Activated CD4-positive, alpha-beta memory T cell treated with anti-CD3 and anti-CD28 coated beads for 36 hours (primary cell): ENCODE data around the gene NUMBL. TPM values are rescaled to one million over a fixed set of nuclear protein-coding genes. Genes with fewer than 3 reads are reported as not detected.

Experiments used
- CTCF ChIA-PET: fragments of 350-600 bp; sonication (Branson Sonifier 250); formaldehyde crosslinking; loops from one replicate; lab custom pipeline; 2021; ENCODE audit warnings: antibody characterized with exemption, inconsistent platforms; lab: Charles Lee
- POLR2A ChIA-PET: fragments of 350-600 bp; sonication (Branson Sonifier 250); formaldehyde crosslinking; loops from one replicate; lab custom pipeline; 2021; ENCODE audit warnings: antibody characterized with exemption; lab: Charles Lee
- DNase-seq: peaks from one replicate; pipeline ENCODE4 v3.0.0-alpha.2; 2020
- H3K27ac Mint-ChIP-seq: one replicate; pipeline ENCODE4 v1.8.0; 2021; ENCODE audit warnings: mixed read lengths
- H3K27me3 Mint-ChIP-seq: one replicate; pipeline ENCODE4 v1.8.0; 2021; ENCODE audit warnings: mixed read lengths
- H3K36me3 Mint-ChIP-seq: one replicate; pipeline ENCODE4 v1.8.0; 2021; ENCODE audit warnings: mixed read lengths
- H3K4me1 Mint-ChIP-seq: one replicate; pipeline ENCODE4 v1.8.0; 2021; ENCODE audit warnings: low read depth, mixed read lengths
- H3K4me3 Mint-ChIP-seq: one replicate; pipeline ENCODE4 v1.8.0; 2021; ENCODE audit warnings: mild to moderate bottlenecking, mixed read lengths
- H3K9me3 Mint-ChIP-seq: one replicate; pipeline ENCODE4 v1.8.0; 2021; ENCODE audit warnings: mixed read lengths
- intact Hi-C: fragments of 100-400 bp; cut with micrococcal nuclease; formaldehyde crosslinking; loops from one replicate; pipeline ENCODE4 v1.15.1; 2023
- total RNA-seq, 2 experiments: library from RNA; stranded (reverse); gene quantifications; one replicate each; pipeline ENCODE4 v1.2.3, GENCODE V29; 2021

NUMBL gene
- total RNA-seq, 2 experiments from 2014 or later = 14.0 to 14.8 TPM

- H3K4me3 Mint-ChIP-seq = no peak overlapping the region
- H3K36me3 Mint-ChIP-seq = peaks cover 32% of the 10 kb centered on the region
- H3K27ac Mint-ChIP-seq = peak overlapping the region; percentile 71
- peaks cover 52% of the 10 kb centered on the region for H3K4me1 Mint-ChIP-seq
- DNase-seq = no peak
- no peaks in the 10 kb centered on the region for H3K27me3 Mint-ChIP-seq
- intact Hi-C loops = loop anchor here (1.0 to 2.0 kb wide), 2 partner anchors 7 to 55 kb away; partner anchors contain the start of genes COQ8B and RAB4B
- ChIA-PET POLR2A (no interaction called here), CTCF (interaction anchor here (1.0 to 1.2 kb wide), 2 partner anchors 82 to 89 kb away, joined by 3 to 4 read pairs; no protein-coding TSS in a partner anchor)
- H3K9me3 Mint-ChIP-seq = no peaks in the 10 kb centered on the region
Measured at GRCh38 chr19:40723661-40724254, 33.3 kb upstream of the NUMBL start.

- no peaks in the 10 kb centered on the region for H3K9me3 Mint-ChIP-seq
- ChIA-PET POLR2A (no interaction called here), CTCF (interaction anchor here (0.9 to 1.1 kb wide), 2 partner anchors 88 to 97 kb away, joined by 4 to 7 read pairs; no protein-coding TSS in a partner anchor)
- peaks cover 57% of the 10 kb centered on the region for H3K4me1 Mint-ChIP-seq
- no peak overlapping the region for H3K4me3 Mint-ChIP-seq
- intact Hi-C loops = no loop called here
- no peak for DNase-seq
- peaks cover 26% of the 10 kb centered on the region for H3K36me3 Mint-ChIP-seq
- H3K27ac Mint-ChIP-seq = peak overlapping the region; percentile 56
- no peaks in the 10 kb centered on the region for H3K27me3 Mint-ChIP-seq
Measured at GRCh38 chr19:40721936-40722661, 31.6 kb upstream of the NUMBL start.

- H3K27ac Mint-ChIP-seq = no peak overlapping the region
Measured at GRCh38 chr19:40721140-40721486, 30.7 kb upstream of the NUMBL start.

GRCh38 chr19:40719414-40719894 is 29.0 kb upstream of the NUMBL start:
- POLR2A ChIA-PET = no interaction called here
- DNase-seq = no peak
- CTCF ChIA-PET = interaction anchor here (1.3 kb wide), 1 partner anchor 57 kb away, joined by 3 read pairs; no protein-coding TSS in a partner anchor

More at GRCh38 chr19:40721140-40721486, 30.7 kb upstream of the NUMBL start:
- no peak overlapping the region for H3K4me3 Mint-ChIP-seq
- H3K27me3 Mint-ChIP-seq = no peaks in the 10 kb centered on the region
- intact Hi-C loops = no loop called here
- POLR2A ChIA-PET = interaction anchor here (0.6 kb wide), 1 partner anchor 36 kb away, joined by 3 read pairs; no protein-coding TSS in a partner anchor
- peaks cover 60% of the 10 kb centered on the region for H3K4me1 Mint-ChIP-seq
- peaks cover 20% of the 10 kb centered on the region for H3K36me3 Mint-ChIP-seq
- H3K9me3 Mint-ChIP-seq = no peaks in the 10 kb centered on the region
- CTCF ChIA-PET = interaction anchor here (0.9 to 1.1 kb wide), 2 partner anchors 87 to 98 kb away, joined by 4 to 7 read pairs; no protein-coding TSS in a partner anchor
- no peak for DNase-seq

GRCh38 chr19:40718774-40719391 is 28.4 kb upstream of the NUMBL start:
- ChIA-PET POLR2A (no interaction called here), CTCF (interaction anchor here (1.3 kb wide), 1 partner anchor 56 kb away, joined by 3 read pairs; no protein-coding TSS in a partner anchor)
- no peaks in the 10 kb centered on the region for H3K9me3 Mint-ChIP-seq
- H3K27ac Mint-ChIP-seq = peak overlapping the region; percentile 38
- peak overlapping the region; percentile 83 for H3K4me3 Mint-ChIP-seq
- H3K4me1 Mint-ChIP-seq = peaks cover 61% of the 10 kb centered on the region
- intact Hi-C loops = no loop called here
- H3K27me3 Mint-ChIP-seq = no peaks in the 10 kb centered on the region
- peaks cover 10% of the 10 kb centered on the region for H3K36me3 Mint-ChIP-seq
- DNase-seq = peak; percentile 31

More at GRCh38 chr19:40719414-40719894, 29.0 kb upstream of the NUMBL start:
- Mint-ChIP-seq H3K9me3 (no peaks in the 10 kb centered on the region), H3K27me3 (no peaks in the 10 kb centered on the region), H3K27ac (no peak overlapping the region), H3K36me3 (peaks cover 16% of the 10 kb centered on the region), H3K4me1 (peaks cover 64% of the 10 kb centered on the region), H3K4me3 (peak overlapping the region; percentile 83)
- intact Hi-C loops = no loop called here

GRCh38 chr19:40717880-40718773 is 27.7 kb upstream of the NUMBL start:
- Mint-ChIP-seq H3K27me3 (no peaks in the 10 kb centered on the region), H3K36me3 (peaks cover 4% of the 10 kb centered on the region), H3K4me1 (peaks cover 59% of the 10 kb centered on the region), H3K4me3 (peak overlapping the region; percentile 83), H3K9me3 (no peaks in the 10 kb centered on the region), H3K27ac (peak overlapping the region; percentile 53)
- CTCF ChIA-PET = interaction anchor here (1.3 to 1.4 kb wide), 2 partner anchors 56 to 83 kb away, joined by 3 read pairs; no protein-coding TSS in a partner anchor
- intact Hi-C loops = no loop called here
- POLR2A ChIA-PET = interaction anchor here (1.1 to 2.4 kb wide), 3 partner anchors 33 to 60 kb away, joined by 3 to 16 read pairs (median 14); partner anchors contain the start of genes ACTMAP, RAB4B and SNRPA
- DNase-seq = peak; percentile 21

GRCh38 chr19:40717325-40717879 is 27.0 kb upstream of the NUMBL start:
- DNase-seq = no peak
- Mint-ChIP-seq H3K27ac (peak overlapping the region; percentile 38), H3K4me3 (peak overlapping the region; percentile 83), H3K4me1 (peaks cover 60% of the 10 kb centered on the region), H3K9me3 (no peaks in the 10 kb centered on the region), H3K27me3 (no peaks in the 10 kb centered on the region), H3K36me3 (peaks cover 8% of the 10 kb centered on the region)
- ChIA-PET POLR2A (interaction anchor here (1.0 to 2.4 kb wide), 8 partner anchors 27 to 112 kb away, joined by 3 to 16 read pairs (median 3); partner anchors contain the start of genes ACTMAP, RAB4B and SNRPA), CTCF (interaction anchor here (0.6 to 1.7 kb wide), 9 partner anchors 8 to 104 kb away, joined by 3 to 11 read pairs (median 5); no protein-coding TSS in a partner anchor)
- intact Hi-C loops = no loop called here

GRCh38 chr19:40716482-40717324 is 26.3 kb upstream of the NUMBL start, which contains the start of the genes COQ8B and ITPKC:
TSS of gene COQ8B (minus strand) at chr19:40716886. CDS start at chr19:40714632, 2,254 bp downstream.
TSS of gene ITPKC (plus strand) at chr19:40717112. CDS start at chr19:40717136, 24 bp downstream.
- Mint-ChIP-seq H3K9me3 (no peaks in the 10 kb centered on the region), H3K27ac (peak within 1 kb of the TSS; percentile 97), H3K4me3 (peak within 1 kb of the TSS; percentile 93), H3K4me1 (peaks cover 53% of the 10 kb centered on the region), H3K36me3 (peaks cover 9% of the 10 kb centered on the region), H3K27me3 (no peaks in the 10 kb centered on the region)
- intact Hi-C loops = loop anchor here (1.0 kb wide), 8 partner anchors 8 to 681 kb away; partner anchors contain the start of genes ACTMAP, BCKDHA, EXOSC5 and NUMBL
- DNase-seq = peak; percentile 100
- CTCF ChIA-PET = interaction anchor here (0.6 to 1.7 kb wide), 11 partner anchors 9 to 103 kb away, joined by 3 to 11 read pairs (median 4); partner anchors contain the start of gene NUMBL
- POLR2A ChIA-PET = interaction anchor here (1.0 to 2.4 kb wide), 11 partner anchors 26 to 111 kb away, joined by 3 to 16 read pairs (median 3); partner anchors contain the start of genes ACTMAP, NUMBL, RAB4B and SNRPA

- POLR2A ChIA-PET = interaction anchor here (1.0 to 2.4 kb wide), 8 partner anchors 25 to 89 kb away, joined by 3 to 16 read pairs (median 5); partner anchors contain the start of genes ACTMAP, NUMBL, RAB4B and SNRPA
- Mint-ChIP-seq H3K4me1 (peaks cover 53% of the 10 kb centered on the region), H3K4me3 (peak overlapping the region; percentile 93), H3K36me3 (peaks cover 12% of the 10 kb centered on the region), H3K27ac (peak overlapping the region; percentile 97), H3K9me3 (no peaks in the 10 kb centered on the region), H3K27me3 (no peaks in the 10 kb centered on the region)
- DNase-seq = peak; percentile 85
- intact Hi-C loops = loop anchor here (1.0 kb wide), 8 partner anchors 8 to 681 kb away; partner anchors contain the start of genes ACTMAP, BCKDHA, EXOSC5 and NUMBL
- CTCF ChIA-PET = interaction anchor here (1.3 to 1.7 kb wide), 6 partner anchors 9 to 103 kb away, joined by 3 to 11 read pairs (median 7); partner anchors contain the start of gene NUMBL
Measured at GRCh38 chr19:40716031-40716481, 25.6 kb upstream of the NUMBL start.
